ENCODE data around the gene ICE2. TPM values are rescaled to one million over a fixed set of nuclear protein-coding genes. Genes with fewer than 3 reads are reported as not detected.
A peak's percentile ranks its signal among the peaks of the same experiment; 100 is the strongest.
"Not testable (repeated sequence)": the region's sequence is repeated elsewhere in the genome, so short reads cannot be mapped to it uniquely, and the experiment has no call there.

Gene ICE2
- total and polyA plus RNA-seq, 11 donors: 8.4 to 28.8 (median 21.6) TPM

DNA sequence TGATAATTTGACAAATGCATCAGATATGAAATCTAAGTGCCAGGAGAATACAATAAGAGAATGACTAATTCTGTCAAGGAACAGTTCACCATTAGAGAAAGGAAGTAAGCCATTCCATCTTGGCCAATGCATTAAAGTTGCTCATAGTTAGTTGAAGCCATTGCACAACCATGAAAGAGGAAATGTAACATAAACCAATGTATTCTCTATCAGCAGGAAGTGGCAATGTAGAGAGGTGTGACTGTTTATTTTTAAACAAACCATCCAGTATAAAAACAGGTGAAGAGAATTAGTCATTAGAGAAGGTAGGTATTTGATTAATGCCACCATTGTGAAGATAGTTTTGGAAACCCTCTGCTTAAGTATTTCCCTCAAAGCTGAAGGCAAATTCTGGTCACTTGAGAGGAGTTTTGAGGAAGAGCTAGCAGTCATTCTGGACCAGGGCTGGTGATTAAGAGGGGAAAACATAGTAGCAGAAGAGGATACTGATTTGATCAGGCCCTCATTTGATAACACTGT lies 70.4 kb downstream of the ICE2 start:
- ATAC-seq (peak in 3 of 4 donors; percentile 42 to 73 (median 69)), DNase-seq (no peak)
- Histone ChIP-seq H3K4me1 (peaks cover 0 to 31% (median 0%) of the 10 kb centered on the region in 12 donors), H3K27me3 (no peaks in the 10 kb centered on the region), H3K9me3 (no peaks in the 10 kb centered on the region), H3K4me3 (no peak overlapping the region), H3K27ac (peak overlapping the region in 1 of 12 donors; percentile 80), H3K36me3 (no peaks in the 10 kb centered on the region)
- TF ChIP-seq POLR2A (IDR thresholded peaks at IDR 0.05) (no peak), CTCF (IDR thresholded peaks at IDR 0.05) (no peak)
- intact Hi-C loops (cut with DNase I): loop anchor here in 1 of 10 donors (2.0 kb wide), 1 partner anchor 64 kb away; no protein-coding TSS in a partner anchor

DNA sequence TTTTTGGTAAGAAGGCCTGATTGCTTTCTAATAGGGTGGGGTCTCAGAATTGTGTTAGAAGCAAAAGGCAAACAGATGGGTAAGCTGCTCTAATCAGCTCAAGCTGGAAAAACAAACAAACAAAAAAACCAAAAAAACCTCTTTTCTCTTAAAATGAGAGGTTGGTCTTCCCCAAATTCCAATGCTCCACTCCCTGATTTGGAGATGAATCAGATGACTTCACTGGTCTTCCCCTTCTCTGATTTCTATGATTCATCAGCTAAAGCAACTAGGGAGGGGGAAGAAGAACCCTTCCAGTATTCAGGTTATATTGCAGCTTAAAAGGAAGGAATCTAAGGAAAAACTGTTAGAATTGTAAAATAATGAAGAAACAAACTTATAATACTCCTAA lies 71.5 kb downstream of the ICE2 start:
- H3K36me3 ChIP-seq: no peaks in the 10 kb centered on the region
- H3K27me3 ChIP-seq: no peaks in the 10 kb centered on the region
- H3K27ac ChIP-seq: peak overlapping the region in 3 of 12 donors; percentile 14 to 80 (median 24)
- ATAC-seq (peak in 3 of 4 donors; percentile 52 to 76 (median 54)), DNase-seq (no peak)
- TF ChIP-seq CTCF (IDR thresholded peaks at IDR 0.05): no peak
- no peak for TF ChIP-seq POLR2A (IDR thresholded peaks at IDR 0.05)
- H3K4me3 ChIP-seq: no peak overlapping the region
- intact Hi-C loops (cut with DNase I): no loop called here
- H3K9me3 ChIP-seq: no peaks in the 10 kb centered on the region
- H3K4me1 ChIP-seq: peaks cover 0 to 31% (median 0%) of the 10 kb centered on the region in 12 donors

GRCh38 chr15:60406513-60407414 lies 72.2 kb downstream of the ICE2 start:
- H3K4me1 ChIP-seq: peaks cover 0 to 31% (median 0%) of the 10 kb centered on the region in 12 donors
- WGBS, 4 donors: 76 to 82% (median 78%) methylated on average over 2 of the region's 2 CpGs
- intact Hi-C loops (cut with DNase I): no loop called here
- H3K9me3 ChIP-seq: no peaks in the 10 kb centered on the region
- DNase-seq (no peak), ATAC-seq (no peak)
- H3K27ac ChIP-seq: peak overlapping the region in 3 of 12 donors; percentile 14 to 80 (median 24)
- H3K4me3 ChIP-seq: no peak overlapping the region
- H3K36me3 ChIP-seq: no peaks in the 10 kb centered on the region
- H3K27me3 ChIP-seq: no peaks in the 10 kb centered on the region
- TF ChIP-seq CTCF (IDR thresholded peaks at IDR 0.05) (no peak), POLR2A (IDR thresholded peaks at IDR 0.05) (no peak)

DNA sequence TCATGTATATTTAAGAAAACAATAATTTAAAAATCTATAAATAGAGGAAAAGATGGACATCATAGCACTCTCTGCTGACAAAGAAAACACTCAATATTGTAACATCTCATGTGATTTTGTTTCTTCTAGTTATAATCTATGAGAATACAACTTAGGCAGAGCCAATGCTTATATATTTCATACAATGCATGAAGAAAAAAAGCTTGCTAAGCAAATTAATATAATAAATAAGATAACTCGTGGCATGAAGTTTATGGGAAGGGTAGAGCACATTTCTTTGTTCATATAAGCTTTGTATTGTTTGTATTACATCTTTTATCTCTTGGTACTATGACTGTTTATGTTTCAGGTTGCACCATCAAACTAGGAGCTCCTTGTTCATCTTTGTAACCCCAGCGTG lies 73.5 kb downstream of the ICE2 start:
- TF ChIP-seq POLR2A (IDR thresholded peaks at IDR 0.05) (no peak), CTCF (IDR thresholded peaks at IDR 0.05) (no peak)
- no peak overlapping the region for H3K4me3 ChIP-seq
- 48 to 70% (median 49%) methylated on average over 2 of the region's 2 CpGs for WGBS, 4 donors
- H3K9me3 ChIP-seq: no peaks in the 10 kb centered on the region
- H3K27ac ChIP-seq: no peak overlapping the region
- DNase-seq: no peak
- no peaks in the 10 kb centered on the region for H3K27me3 ChIP-seq
- no peak for ATAC-seq
- intact Hi-C loops (cut with DNase I): no loop called here
- H3K4me1 ChIP-seq: peaks cover 0 to 31% (median 0%) of the 10 kb centered on the region in 12 donors
- no peaks in the 10 kb centered on the region for H3K36me3 ChIP-seq

DNA sequence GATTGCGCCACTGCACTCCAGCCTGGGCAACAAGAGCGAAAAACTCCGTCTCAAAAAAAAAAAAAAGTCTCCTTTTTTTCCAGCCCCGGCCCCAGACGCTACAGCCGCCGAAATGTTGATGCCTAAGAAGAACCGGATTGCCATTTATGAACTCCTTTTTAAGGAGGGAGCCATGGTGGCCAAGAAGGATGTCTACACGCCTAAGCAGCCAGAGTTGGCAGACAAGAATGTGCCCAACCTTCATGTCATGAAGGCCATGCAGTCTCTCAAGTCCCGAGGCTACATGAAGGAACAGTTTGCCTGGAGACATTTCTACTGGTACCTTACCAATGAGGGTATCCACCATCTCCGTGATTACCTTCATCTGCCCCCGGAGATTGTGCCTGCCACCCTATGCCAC lies 74.6 kb downstream of the ICE2 start:
- H3K4me3 ChIP-seq, H3K36me3 ChIP-seq, H3K9me3 ChIP-seq, DNase-seq, H3K27me3 ChIP-seq, ATAC-seq, H3K27ac ChIP-seq: not testable (repeated sequence)
- WGBS, 4 donors: 93 to 97% (median 96%) methylated on average over 12 of the region's 12 CpGs
- peaks cover 0 to 31% (median 0%) of the 10 kb centered on the region in 12 donors for H3K4me1 ChIP-seq
- intact Hi-C loops (cut with DNase I): loop anchor here in 1 of 10 donors (5.0 kb wide), 1 partner anchor 47 kb away; no protein-coding TSS in a partner anchor
